Subcutaneous abdominal adipose tissue (tissue), 5 donors: ENCODE measurements around the gene GTPBP6.
A peak's percentile ranks its signal among the peaks of the same experiment; 100 is the strongest.

Source experiments
- H3K27ac ChIP-seq: one replicate; pipeline ENCODE4 v1.7.0; 2013; ENCODE audit warnings: low read depth, mild to moderate bottlenecking, inconsistent platforms, low read length, moderate library complexity
- H3K27me3 ChIP-seq, 5 donors: one replicate each; pipeline ENCODE4 v1.7.0; 2013; ENCODE audit warnings: low read length in 5 of 5, inconsistent platforms in 1 of 5; ENCODE audit not compliant: control insufficient read depth in 5 of 5, insufficient read depth in 4 of 5
- H3K36me3 ChIP-seq, 5 donors: one replicate each; pipeline ENCODE4 v1.7.0; 2013; ENCODE audit warnings: low read length in 5 of 5; ENCODE audit not compliant: control insufficient read depth in 5 of 5, insufficient read depth in 5 of 5
- H3K4me1 ChIP-seq, 5 donors: one replicate each; pipeline ENCODE4 v1.7.0; 2013; ENCODE audit warnings: low read length in 5 of 5, mild to moderate bottlenecking in 3 of 5, moderate library complexity in 1 of 5; ENCODE audit not compliant: control insufficient read depth in 5 of 5, insufficient read depth in 5 of 5
- H3K4me3 ChIP-seq, 5 donors: one replicate each; pipeline ENCODE4 v1.7.0; 2013; ENCODE audit warnings: low read length in 5 of 5, low read depth in 1 of 5
- H3K9ac ChIP-seq, 5 donors: one replicate each; pipeline ENCODE4 v1.7.0; 2013; ENCODE audit warnings: low read length in 5 of 5, mild to moderate bottlenecking in 4 of 5, moderate library complexity in 3 of 5
- H3K9me3 ChIP-seq, 5 donors: one replicate each; pipeline ENCODE4 v1.7.0; 2013; ENCODE audit warnings: low read length in 5 of 5; ENCODE audit not compliant: control insufficient read depth in 5 of 5
- donor health status: healthy.
- donor health status: healthy.
- donor health status: healthy.
- donor health status: healthy.
- donor health status: healthy.

Gene GTPBP6

DNA sequence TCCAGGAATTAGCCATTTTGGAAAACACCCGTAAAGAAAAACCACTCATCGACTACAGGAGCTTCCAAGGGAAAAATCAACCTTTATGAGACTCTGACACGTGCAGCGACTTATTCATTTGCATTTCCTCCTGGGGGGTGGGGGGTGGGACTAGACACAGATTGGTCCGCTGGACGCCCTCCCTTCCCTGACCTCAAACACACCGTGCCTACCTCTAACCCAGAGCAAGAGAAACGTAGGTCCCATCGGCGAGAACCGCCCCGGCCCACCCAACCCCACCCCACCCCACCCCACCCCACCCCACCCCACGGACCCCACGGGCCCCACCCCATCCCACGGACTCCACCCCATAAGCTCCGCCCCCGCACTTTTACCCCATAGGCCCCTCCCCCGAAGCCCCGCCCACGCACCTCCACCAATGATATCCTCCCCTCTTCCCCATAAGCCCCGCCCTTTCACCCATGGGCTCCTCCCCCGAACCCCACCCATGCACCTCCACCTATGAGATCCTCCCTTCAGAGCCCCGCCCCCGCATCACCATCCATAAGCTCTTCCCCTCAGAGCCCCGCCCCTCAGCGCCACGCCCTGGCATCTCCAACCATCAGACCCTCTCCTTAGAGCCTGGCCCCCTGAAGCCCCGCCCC, 1.1 kb downstream of the GTPBP6 start:
- H3K4me3 ChIP-seq: peak overlapping the region; percentile 35 to 81 (median 63)

DNA sequence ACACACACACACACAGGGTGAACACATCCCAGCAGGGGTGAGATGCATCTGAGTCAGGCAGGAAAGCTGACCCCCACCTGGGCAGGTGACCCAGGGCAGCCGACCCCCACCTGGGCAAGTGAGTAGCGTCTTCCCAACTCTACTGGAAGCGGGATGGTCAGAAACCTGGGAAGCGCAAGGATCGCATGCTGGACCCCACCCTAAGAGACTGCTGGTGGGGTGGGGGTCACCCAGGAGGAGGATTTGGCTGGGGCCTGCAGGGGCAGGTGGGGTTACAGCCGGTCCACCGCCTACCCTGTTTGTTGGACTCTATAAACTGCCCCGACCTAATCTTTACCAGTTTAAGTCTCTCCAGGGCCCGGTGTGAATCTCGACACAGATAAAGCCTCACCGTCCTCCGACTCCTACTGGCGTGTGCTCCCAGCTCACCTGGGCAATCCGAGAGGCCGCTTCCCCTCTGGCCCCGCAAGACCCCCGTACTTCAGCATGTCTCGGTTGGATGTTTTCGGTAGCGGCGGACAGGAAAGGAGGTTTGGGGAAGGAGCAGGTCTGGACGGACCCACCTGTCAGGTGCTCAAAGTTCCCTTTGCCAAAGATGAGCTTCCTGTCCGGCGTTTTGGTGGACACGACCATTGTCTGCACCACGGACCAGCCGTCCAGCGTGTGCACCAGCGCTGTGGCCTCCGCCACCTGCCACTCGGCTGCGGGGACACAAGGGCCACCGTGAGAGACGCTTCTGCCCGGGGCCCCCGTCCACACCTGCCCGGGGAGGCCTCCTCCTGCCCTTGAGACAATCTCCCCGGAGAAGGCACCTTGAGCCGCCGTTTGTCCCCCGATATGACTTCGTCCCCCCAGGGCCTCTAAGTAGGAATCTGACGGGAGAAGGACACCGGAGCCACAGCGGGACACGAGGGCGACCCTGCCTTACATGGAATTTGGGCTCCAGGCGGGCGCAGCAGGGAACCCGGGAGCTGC, 2.0 kb downstream of the GTPBP6 start:
- Histone ChIP-seq H3K27me3 (no peaks in the 10 kb centered on the region), H3K4me3 (no peak overlapping the region), H3K9me3 (no peaks in the 10 kb centered on the region), H3K9ac (no peak overlapping the region), H3K4me1 (peaks cover 0 to 25% (median 22%) of the 10 kb centered on the region in 5 donors), H3K36me3 (peaks cover 0 to 45% (median 41%) of the 10 kb centered on the region in 5 donors), H3K27ac (no peak overlapping the region)

More for the DNA sequence above, 1.1 kb downstream of the GTPBP6 start:
- Histone ChIP-seq H3K4me1 (peaks cover 0 to 25% (median 22%) of the 10 kb centered on the region in 5 donors), H3K27me3 (no peaks in the 10 kb centered on the region), H3K9ac (no peak overlapping the region), H3K36me3 (peaks cover 0 to 36% (median 32%) of the 10 kb centered on the region in 5 donors), H3K27ac (peak overlapping the region; percentile 65), H3K9me3 (no peaks in the 10 kb centered on the region)

DNA sequence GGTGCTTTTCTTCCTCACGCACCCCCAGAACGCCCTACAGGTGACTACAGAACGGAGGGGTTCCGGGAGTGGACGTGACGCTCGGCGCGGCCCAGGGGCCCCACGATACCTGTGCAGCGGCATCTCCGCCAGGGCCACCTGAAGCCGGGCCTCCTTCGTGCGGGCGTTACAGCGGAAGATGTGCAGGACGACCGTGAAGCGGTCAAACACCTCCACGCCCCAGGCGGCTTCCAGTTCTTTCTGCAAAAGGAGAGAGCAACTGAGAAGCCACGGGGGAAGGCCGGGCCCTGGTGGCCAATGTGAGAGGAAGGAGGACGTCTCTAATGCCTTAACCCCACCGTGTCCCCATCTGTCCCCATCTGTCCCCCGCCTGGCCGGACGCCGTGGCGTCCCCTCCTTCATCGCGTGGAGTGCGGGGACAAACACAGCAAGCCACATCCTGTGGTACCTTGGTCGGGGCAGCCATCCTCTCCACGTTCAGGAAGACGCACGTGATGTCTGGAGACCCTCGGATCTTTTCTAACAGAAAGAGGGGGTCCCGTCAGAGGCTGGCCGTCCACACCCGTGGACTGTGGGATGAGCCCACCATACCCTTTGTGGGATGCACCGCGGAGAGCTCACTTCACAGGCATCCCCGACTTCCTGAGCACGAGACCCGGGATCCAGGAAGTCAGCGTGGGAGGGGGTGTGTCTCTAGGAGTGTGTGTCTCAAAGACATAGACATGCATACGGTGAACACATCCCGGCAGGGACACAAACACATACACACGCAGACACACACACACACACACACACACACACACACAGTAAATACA, 3.6 kb downstream of the GTPBP6 start:
- H3K36me3 ChIP-seq: peaks cover 0 to 59% (median 53%) of the 10 kb centered on the region in 5 donors
- H3K27me3 ChIP-seq: no peaks in the 10 kb centered on the region
- no peaks in the 10 kb centered on the region for H3K9me3 ChIP-seq
- H3K27ac ChIP-seq: no peak overlapping the region
- peaks cover 0 to 15% (median 12%) of the 10 kb centered on the region in 5 donors for H3K4me1 ChIP-seq
- no peak overlapping the region for H3K4me3 ChIP-seq
- no peak overlapping the region for H3K9ac ChIP-seq

DNA sequence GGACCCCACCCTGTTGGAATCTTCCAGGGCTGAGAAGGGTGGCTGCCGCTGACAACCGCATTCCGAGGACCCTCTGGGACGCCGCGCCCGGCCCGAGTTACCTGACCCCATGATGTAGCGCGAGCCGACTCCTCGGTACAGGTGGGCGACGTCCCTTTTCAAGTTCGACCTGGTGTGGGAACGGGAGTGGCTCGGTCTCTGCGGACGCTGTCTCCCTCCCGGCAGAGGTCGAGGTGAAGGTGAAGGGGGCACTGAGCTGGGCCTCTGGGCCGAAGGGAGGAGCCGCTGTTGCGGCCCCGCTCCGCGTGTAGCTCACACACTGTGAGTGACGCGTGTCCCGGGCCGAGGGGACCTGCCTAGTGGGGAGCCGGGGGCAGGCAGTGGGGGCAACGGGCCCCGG, 4.5 kb downstream of the GTPBP6 start:
- Histone ChIP-seq H3K36me3 (peaks cover 0 to 64% (median 57%) of the 10 kb centered on the region in 5 donors), H3K9ac (no peak overlapping the region), H3K27me3 (no peaks in the 10 kb centered on the region), H3K27ac (no peak overlapping the region), H3K9me3 (no peaks in the 10 kb centered on the region), H3K4me3 (no peak overlapping the region), H3K4me1 (peaks cover 0 to 6% (median 3%) of the 10 kb centered on the region in 5 donors)

DNA sequence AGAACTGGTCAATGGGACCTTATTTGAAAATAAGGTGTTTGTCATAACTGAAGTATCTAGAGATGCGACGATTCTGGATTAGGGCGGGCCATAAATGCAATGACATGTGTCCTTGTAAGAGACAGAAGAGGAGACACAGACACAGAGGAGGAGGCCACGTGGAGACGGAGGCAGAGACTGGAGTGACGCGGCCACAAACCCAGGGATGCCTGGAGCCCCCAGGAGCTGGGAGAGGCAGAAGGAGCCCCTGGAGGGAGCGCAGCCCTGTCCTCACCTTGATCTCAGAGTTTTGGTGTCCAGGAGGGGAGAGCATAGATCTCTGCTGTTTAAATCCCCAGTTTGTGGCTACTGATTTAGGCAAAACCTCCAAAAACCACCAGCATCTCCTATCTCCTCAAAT, 5.0 kb downstream of the GTPBP6 start:
- Histone ChIP-seq H3K36me3 (peaks cover 0 to 67% (median 60%) of the 10 kb centered on the region in 5 donors), H3K9me3 (no peaks in the 10 kb centered on the region), H3K4me1 (peaks cover 0 to 6% (median 3%) of the 10 kb centered on the region in 5 donors), H3K27me3 (no peaks in the 10 kb centered on the region), H3K27ac (no peak overlapping the region), H3K9ac (no peak overlapping the region), H3K4me3 (no peak overlapping the region)

DNA sequence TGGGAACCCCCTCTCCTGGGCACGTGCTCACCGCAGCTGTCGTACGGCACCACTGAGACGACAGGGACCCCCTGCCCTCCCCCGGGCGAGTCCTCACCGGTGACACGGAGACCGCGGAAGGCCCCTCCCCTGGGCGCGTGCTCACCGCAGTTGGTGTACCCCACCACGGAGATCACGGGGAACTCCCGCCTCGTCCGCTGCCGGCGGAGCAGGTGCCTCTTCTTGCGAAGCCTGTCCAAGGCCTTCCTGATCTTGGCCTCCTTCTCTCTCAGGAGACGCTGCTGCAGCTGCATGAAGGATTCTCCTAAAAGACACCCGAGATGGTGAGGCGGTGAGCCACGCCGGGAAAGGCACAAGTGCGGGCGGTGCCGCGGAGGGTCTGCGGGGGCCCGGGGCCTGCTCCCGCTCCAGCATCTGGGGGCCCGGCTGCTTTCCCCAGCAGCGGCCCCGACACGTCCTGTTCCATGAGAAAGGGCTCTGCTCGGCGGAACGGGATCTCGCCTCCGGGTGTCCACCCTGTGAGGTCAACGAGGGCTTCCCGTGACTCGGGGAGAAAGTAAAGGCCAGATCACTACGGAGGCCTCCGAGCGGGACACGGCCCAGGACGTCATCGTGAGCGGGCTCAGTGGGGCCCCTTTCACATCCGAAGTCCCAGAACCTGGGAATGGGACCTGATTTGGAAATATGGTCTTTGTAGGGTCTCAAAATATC, 5.8 kb downstream of the GTPBP6 start:
- H3K36me3 ChIP-seq: peaks cover 0 to 74% (median 63%) of the 10 kb centered on the region in 5 donors
- no peaks in the 10 kb centered on the region for H3K27me3 ChIP-seq
- no peak overlapping the region for H3K27ac ChIP-seq

DNA sequence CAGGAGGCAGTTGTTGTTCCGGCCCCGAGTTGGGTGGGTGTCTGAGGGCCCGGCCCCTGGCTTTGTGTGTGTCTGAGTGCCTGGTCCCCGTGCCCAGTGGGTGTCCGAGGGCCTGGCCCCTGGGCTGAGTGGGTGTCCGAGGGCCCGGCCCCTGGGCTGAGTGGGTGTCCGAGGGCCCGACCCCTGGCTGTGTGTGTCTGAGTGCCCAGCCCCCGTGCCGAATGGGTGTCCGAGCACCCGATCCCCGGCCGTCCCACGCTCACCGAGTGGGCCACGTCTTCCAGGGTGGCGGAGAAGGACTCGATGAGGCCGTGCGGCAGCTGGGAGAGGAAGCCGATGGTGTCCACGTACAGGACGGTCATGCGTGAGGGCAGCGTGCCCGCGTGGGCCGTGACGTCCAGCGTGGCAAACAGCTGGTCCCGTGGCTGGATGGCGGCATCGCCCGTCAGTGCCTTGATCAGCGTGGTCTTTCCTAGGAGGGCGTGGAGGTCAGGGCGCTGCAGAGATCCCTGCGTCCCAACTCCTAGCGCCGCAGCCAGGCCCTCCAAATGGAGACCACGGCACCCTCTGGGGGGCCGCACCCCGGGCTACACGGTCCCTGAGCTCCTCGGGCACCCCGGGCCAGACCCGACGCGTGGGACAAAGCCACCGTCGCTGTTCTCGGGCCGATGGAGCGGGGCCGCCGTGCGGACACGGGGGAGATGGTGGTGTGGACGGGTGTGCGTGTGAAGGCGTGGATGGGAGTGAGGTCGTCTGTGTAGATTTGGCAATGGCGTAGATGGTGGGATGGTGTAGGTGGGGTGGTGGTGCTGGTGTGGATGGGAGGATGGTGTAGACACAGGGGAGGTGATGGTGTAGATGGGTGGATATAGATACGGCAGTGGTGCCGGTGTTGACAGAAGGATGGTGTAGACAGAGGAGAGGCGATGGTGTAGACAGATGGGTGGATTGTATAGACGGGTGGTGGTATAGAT, 7.2 kb downstream of the GTPBP6 start:
- no peaks in the 10 kb centered on the region for H3K4me1 ChIP-seq
- H3K27ac ChIP-seq: no peak overlapping the region
- peaks cover 0 to 81% (median 73%) of the 10 kb centered on the region in 5 donors for H3K36me3 ChIP-seq
- no peak overlapping the region for H3K4me3 ChIP-seq
- no peaks in the 10 kb centered on the region for H3K9me3 ChIP-seq
- no peak overlapping the region for H3K9ac ChIP-seq
- H3K27me3 ChIP-seq: no peaks in the 10 kb centered on the region

More for the DNA sequence above, 5.8 kb downstream of the GTPBP6 start:
- H3K4me3 ChIP-seq: no peak overlapping the region
- H3K9me3 ChIP-seq: no peaks in the 10 kb centered on the region
- H3K4me1 ChIP-seq: peaks cover 0 to 6% (median 2%) of the 10 kb centered on the region in 5 donors
- H3K9ac ChIP-seq: no peak overlapping the region

DNA sequence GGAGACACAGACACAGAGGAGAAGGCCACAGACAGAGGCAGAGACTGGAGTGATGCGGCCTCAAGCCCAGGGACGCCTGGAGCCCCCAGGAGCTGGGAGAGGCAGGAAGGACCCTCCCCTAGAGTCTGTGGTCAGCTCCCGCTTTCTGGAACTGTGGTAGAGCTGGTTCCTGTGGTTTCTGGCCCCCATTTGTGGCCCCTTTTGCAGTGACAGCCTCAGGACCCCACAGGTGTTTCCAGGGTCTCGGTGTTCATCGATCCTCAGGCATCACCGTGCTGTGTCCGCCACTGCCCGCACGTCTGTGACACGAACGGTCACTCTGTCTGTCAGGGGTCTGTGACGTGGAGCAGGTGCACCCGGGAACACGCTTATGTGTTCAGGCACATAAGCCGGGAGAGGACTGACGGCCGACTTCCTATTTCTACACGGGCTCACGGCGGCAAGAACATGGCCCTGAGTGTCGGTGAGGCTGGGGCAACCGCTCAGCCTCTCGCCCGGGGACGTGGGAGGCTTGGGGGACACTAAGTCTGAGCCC, 7.9 kb downstream of the GTPBP6 start:
- no peak overlapping the region for H3K9ac ChIP-seq
- H3K4me1 ChIP-seq: no peaks in the 10 kb centered on the region
- peaks cover 5 to 85% (median 76%) of the 10 kb centered on the region in 5 donors for H3K36me3 ChIP-seq
- no peak overlapping the region for H3K27ac ChIP-seq
- H3K4me3 ChIP-seq: no peak overlapping the region
- H3K9me3 ChIP-seq: no peaks in the 10 kb centered on the region
- H3K27me3 ChIP-seq: no peaks in the 10 kb centered on the region
